SK-N-SH treated with all-trans-retinoic acid at 6 μM for 48 hours (cell line): ENCODE data around the gene DGCR2.

Experiments
- ATAC-seq: fragments of 200-7000 bp; cut with Tn5 transposase; 3 replicates; pipeline ENCODE4 v1.9.1; 2020; ENCODE audit warnings: mild to moderate bottlenecking, moderate library complexity
- ARNTL ChIP-seq: fragments of 450-650 bp; formaldehyde crosslinking; IDR thresholded peaks from 2 replicates; pipeline ENCODE4 v1.5.0; 2020; ENCODE audit warnings: low read depth, mild to moderate bottlenecking, moderate library complexity, borderline replicate concordance
- BACH2 ChIP-seq: fragments of 250-450 bp; sonication (Bioruptor Pico); IDR thresholded peaks from 2 replicates; pipeline ENCODE4 v1.9.0; 2021; ENCODE audit warnings: mild to moderate bottlenecking, borderline replicate concordance
- CREB5 ChIP-seq: fragments of 250-450 bp; sonication (Bioruptor Pico); IDR thresholded peaks from 2 replicates; pipeline ENCODE4 v1.5.1; 2020; ENCODE audit warnings: low read depth, mild to moderate bottlenecking, moderate library complexity
- CSDC2 ChIP-seq: fragments of 250-450 bp; sonication (Bioruptor Pico); IDR thresholded peaks from 2 replicates; pipeline ENCODE4 v1.5.0; 2020; ENCODE audit warnings: mild to moderate bottlenecking, moderate library complexity
- CSRNP3 ChIP-seq: fragments of 250-450 bp; sonication (Bioruptor Pico); IDR thresholded peaks from 2 replicates; pipeline ENCODE4 v1.5.1; 2021; ENCODE audit warnings: mild to moderate bottlenecking, moderate library complexity
- ESRRG ChIP-seq: fragments of 250-450 bp; sonication (Bioruptor Pico); IDR thresholded peaks from 2 replicates; pipeline ENCODE4 v1.6.1; 2021; ENCODE audit warnings: mild to moderate bottlenecking
- GLIS3 ChIP-seq: fragments of 250-450 bp; sonication (Bioruptor Pico); IDR thresholded peaks from 2 replicates; pipeline ENCODE4 v1.5.0; 2020; ENCODE audit warnings: mild to moderate bottlenecking, moderate library complexity
- ISL1 ChIP-seq: fragments of 250-450 bp; sonication (Bioruptor Pico); IDR thresholded peaks from 2 replicates; pipeline ENCODE4 v2.1.2; 2022; ENCODE audit warnings: mild to moderate bottlenecking, moderate library complexity
- OSR1 ChIP-seq: fragments of 250-450 bp; sonication (Bioruptor Pico); IDR thresholded peaks from 2 replicates; pipeline ENCODE4 v1.8.0; 2022; ENCODE audit warnings: moderate library complexity, mild to moderate bottlenecking, inconsistent platforms
- POU6F1 ChIP-seq: fragments of 250-450 bp; sonication (Bioruptor Pico); IDR thresholded peaks from 2 replicates; pipeline ENCODE4 v1.8.0; 2021; ENCODE audit warnings: low read depth, mild to moderate bottlenecking, moderate library complexity, borderline replicate concordance
- PPARA ChIP-seq: fragments of 250-450 bp; sonication (Bioruptor Pico); IDR thresholded peaks from 2 replicates; pipeline ENCODE4 v1.5.0; 2020; ENCODE audit warnings: mild to moderate bottlenecking, borderline replicate concordance
- RARB ChIP-seq: fragments of 250-450 bp; sonication (Bioruptor Pico); IDR thresholded peaks from 2 replicates; pipeline ENCODE4 v1.8.0; 2021; ENCODE audit warnings: mild to moderate bottlenecking, moderate library complexity
- SNAI2 ChIP-seq: fragments of 250-450 bp; sonication (Bioruptor Pico); IDR thresholded peaks from 2 replicates; pipeline ENCODE4 v1.5.0; 2020; ENCODE audit warnings: mild to moderate bottlenecking, moderate library complexity
- TCF4 ChIP-seq: fragments of 250-450 bp; sonication (Bioruptor Pico); IDR thresholded peaks from 2 replicates; pipeline ENCODE4 v1.8.0; 2021; ENCODE audit warnings: mild to moderate bottlenecking, moderate library complexity, borderline replicate concordance
- TOX ChIP-seq: fragments of 250-450 bp; sonication (Bioruptor Pico); IDR thresholded peaks from 2 replicates; pipeline ENCODE4 v1.8.0; 2021; ENCODE audit warnings: mild to moderate bottlenecking, moderate library complexity, borderline replicate concordance
- TSHZ2 ChIP-seq: fragments of 250-450 bp; sonication (Bioruptor Pico); IDR thresholded peaks from 2 replicates; pipeline ENCODE4 v1.5.0; 2020; ENCODE audit warnings: mild to moderate bottlenecking, moderate library complexity
- ZC3H10 ChIP-seq: fragments of 250-450 bp; sonication (Bioruptor Pico); IDR thresholded peaks from 2 replicates; pipeline ENCODE4 v1.5.1; 2021; ENCODE audit warnings: mild to moderate bottlenecking, moderate library complexity
- ZFP3 ChIP-seq: fragments of 250-450 bp; sonication (Bioruptor Pico); IDR thresholded peaks from 2 replicates; pipeline ENCODE4 v1.5.0; 2020; ENCODE audit warnings: mild to moderate bottlenecking, moderate library complexity
- ZFP30 ChIP-seq: fragments of 450-650 bp; formaldehyde crosslinking; IDR thresholded peaks from 2 replicates; pipeline ENCODE4 v1.5.0; 2022; ENCODE audit warnings: mild to moderate bottlenecking, moderate library complexity
- ZNF565 ChIP-seq: fragments of 450-650 bp; formaldehyde crosslinking; conservative IDR thresholded peaks from 2 replicates; pipeline ENCODE4 v1.5.0; 2020; ENCODE audit warnings: low read depth, mild to moderate bottlenecking, moderate library complexity
- ZNF70 ChIP-seq: fragments of 450-650 bp; formaldehyde crosslinking; IDR thresholded peaks from 2 replicates; pipeline ENCODE4 v1.5.0; 2020; ENCODE audit warnings: mild to moderate bottlenecking, moderate library complexity
- ZNF8 ChIP-seq: fragments of 450-650 bp; formaldehyde crosslinking; IDR thresholded peaks from 2 replicates; pipeline ENCODE4 v1.5.0; 2020; ENCODE audit warnings: mild to moderate bottlenecking, moderate library complexity

Gene DGCR2

GRCh38 chr22:19126309-19127273 lies 4.4 kb upstream of the DGCR2 start:
- no peak for TF ChIP-seq ISL1 (CRISPR knock-in tag)
- no peak for TF ChIP-seq ZFP30 (CRISPR knock-in tag)
- TF ChIP-seq SNAI2 (CRISPR knock-in tag), result no peak
- TF ChIP-seq TSHZ2 (CRISPR knock-in tag), result no peak
- no peak for TF ChIP-seq CREB5 (CRISPR knock-in tag)
- TF ChIP-seq TOX (CRISPR knock-in tag), result no peak
- TF ChIP-seq CSRNP3 (CRISPR knock-in tag), result no peak
- TF ChIP-seq PPARA, result no peak
- no peak for TF ChIP-seq ESRRG (CRISPR knock-in tag)
- ATAC-seq, result no peak

- TF ChIP-seq CREB5 (CRISPR knock-in tag) (no peak), ESRRG (CRISPR knock-in tag) (no peak)
- ATAC-seq, result no peak
Observed at GRCh38 chr22:19125474-19126308, 3.5 kb upstream of the DGCR2 start.

- ATAC-seq, result no peak
- no peak for TF ChIP-seq RARB (CRISPR knock-in tag)
- TF ChIP-seq PPARA, result no peak
- no peak for TF ChIP-seq ZNF8 (CRISPR knock-in tag)
- no peak for TF ChIP-seq ARNTL (CRISPR knock-in tag)
- no peak for TF ChIP-seq ZNF565 (CRISPR knock-in tag)
- TF ChIP-seq OSR1 (CRISPR knock-in tag), result no peak
- TF ChIP-seq POU6F1, result no peak
- TF ChIP-seq ZNF70 (CRISPR knock-in tag), result no peak
- no peak for TF ChIP-seq TCF4 (CRISPR knock-in tag)
- TF ChIP-seq GLIS3 (CRISPR knock-in tag), result no peak
- TF ChIP-seq TOX (CRISPR knock-in tag), result no peak
- no peak for TF ChIP-seq ESRRG (CRISPR knock-in tag)
- TF ChIP-seq CSDC2, result no peak
- no peak for TF ChIP-seq CSRNP3 (CRISPR knock-in tag)
- no peak for TF ChIP-seq CREB5 (CRISPR knock-in tag)
- TF ChIP-seq ZC3H10, result no peak
- no peak for TF ChIP-seq ISL1 (CRISPR knock-in tag)
- no peak for TF ChIP-seq BACH2 (CRISPR knock-in tag)
- TF ChIP-seq ZFP3 (CRISPR knock-in tag), result no peak
Observed at GRCh38 chr22:19125011-19125410, 2.8 kb upstream of the DGCR2 start.
